PC-9 (cell line): Measurements from ENCODE around the gene RET. TPM values are rescaled to one million over a fixed set of nuclear protein-coding genes. Genes with fewer than 3 reads are reported as not detected.

Experiments
- BruUV-seq: library from RNA; stranded (reverse); fragments of 400-500 nt; replicated peaks from 2 replicates; lab custom pipeline; 2021; lab: Mats Ljungman, UMichigan
- CTCF ChIA-PET: fragments of 300-600 bp; sonication (Branson Sonifier 250); formaldehyde crosslinking; loops from one replicate; lab custom pipeline; 2022; ENCODE audit warnings: antibody characterized with exemption; lab: Charles Lee
- POLR2A ChIA-PET: fragments of 300-600 bp; sonication (Branson Sonifier 250); formaldehyde crosslinking; loops from one replicate; lab custom pipeline; 2022; ENCODE audit warnings: antibody characterized with exemption; ENCODE audit not compliant: unreplicated experiment; lab: Charles Lee
- DNase-seq, 2 experiments: peaks; one replicate each; pipeline versions ENCODE4 v3.0.0 to v3.0.0-alpha.2; 2015 to 2022; ENCODE audit warnings: mixed read lengths in 1 of 2
- H2AFZ ChIP-seq: fragments of 200-600 bp; sonication (generic); 2 replicates; pipeline ENCODE4 v1.8.1; 2017; ENCODE audit warnings: antibody characterized with exemption
- H3F3A ChIP-seq: fragments of 200-600 bp; sonication (generic); 2 replicates; pipeline ENCODE4 v1.8.1; 2017; ENCODE audit warnings: antibody characterized with exemption, mild to moderate bottlenecking, low read depth; ENCODE audit not compliant: insufficient read depth
- H3K27ac ChIP-seq: fragments of 200-600 bp; sonication (generic); 2 replicates; pipeline ENCODE4 v1.6.1; 2016; ENCODE audit warnings: mixed run types
- H3K27me3 ChIP-seq: fragments of 200-600 bp; sonication (generic); 2 replicates; pipeline ENCODE4 v1.6.1; 2016; ENCODE audit warnings: low read depth, mixed run types; ENCODE audit not compliant: insufficient read depth
- H3K36me3 ChIP-seq: fragments of 200-600 bp; sonication (generic); 2 replicates; pipeline ENCODE4 v1.6.1; 2016; ENCODE audit warnings: low read depth, mixed run types
- H3K4me1 ChIP-seq: fragments of 200-600 bp; sonication (generic); replicated peaks from 2 replicates; pipeline ENCODE4 v1.6.1; 2016; ENCODE audit warnings: mixed run types; ENCODE audit not compliant: insufficient read depth
- H3K4me2 ChIP-seq: fragments of 200-600 bp; sonication (generic); 2 replicates; pipeline ENCODE4 v1.6.1; 2017; ENCODE audit warnings: mixed run types
- H3K4me3 ChIP-seq: fragments of 200-600 bp; sonication (generic); 2 replicates; pipeline ENCODE4 v1.6.1; 2016; ENCODE audit warnings: mixed run types
- H3K79me2 ChIP-seq: fragments of 200-600 bp; sonication (generic); 2 replicates; pipeline ENCODE4 v1.6.1; 2017; ENCODE audit warnings: low read depth, mixed run types
- H3K9me2 ChIP-seq: fragments of 200-600 bp; sonication (generic); 2 replicates; pipeline ENCODE4 v1.8.1; 2017; ENCODE audit warnings: mild to moderate bottlenecking; ENCODE audit not compliant: insufficient read depth
- H3K9me3 ChIP-seq: fragments of 200-600 bp; sonication (generic); 2 replicates; pipeline ENCODE4 v1.8.1; 2016; ENCODE audit warnings: low read depth; ENCODE audit not compliant: insufficient read depth
- H4K20me1 ChIP-seq: fragments of 200-600 bp; sonication (generic); 2 replicates; pipeline ENCODE4 v1.8.1; 2017; ENCODE audit not compliant: insufficient read depth
- CTCF ChIP-seq: fragments of 200-600 bp; sonication (generic); conservative IDR thresholded peaks from 2 replicates; pipeline ENCODE4 v1.6.1; 2017; ENCODE audit warnings: mixed run types, antibody characterized with exemption, mild to moderate bottlenecking, moderate library complexity
- EZH2 ChIP-seq: fragments of 200-600 bp; sonication (generic); IDR thresholded peaks from 2 replicates; pipeline ENCODE4 v1.8.0; 2017; ENCODE audit warnings: antibody characterized with exemption, low read depth
- intact Hi-C: fragments of 100-400 bp; cut with micrococcal nuclease; formaldehyde crosslinking; loops from one replicate; pipeline ENCODE4 v1.10.0; 2022; ENCODE audit not compliant: unreplicated experiment
- total RNA-seq: library from RNA; stranded (reverse); gene quantifications from 2 replicates; pipeline ENCODE4 v1.2.3, GENCODE V29; 2021

RET gene
- total RNA-seq, 1 experiment from 2014 or later, result not detected

- Histone ChIP-seq H3K9me3 (no peaks in the 10 kb centered on the region), H3K4me3 (no peak overlapping the region), H3K27me3 (0 out of 2 replicates have a peak, but pooled peaks cover 15% of the 10 kb centered on the region), H3K79me2 (no peaks in the 10 kb centered on the region), H2AFZ (no peak overlapping the region), H3K36me3 (no peaks in the 10 kb centered on the region), H4K20me1 (no peaks in the 10 kb centered on the region), H3F3A (no peaks in the 10 kb centered on the region), H3K27ac (no peak overlapping the region), H3K9me2 (no peaks in the 10 kb centered on the region), H3K4me1 (no peaks in the 10 kb centered on the region), H3K4me2 (no peak overlapping the region)
- no peak for TF ChIP-seq CTCF
- no peak for TF ChIP-seq EZH2
- BruUV-seq, result no TSS peak
- DNase-seq, result no peak
- ChIA-PET POLR2A (no interaction called here), CTCF (no interaction called here)
- intact Hi-C loops, result no loop called here
Observed at GRCh38 chr10:43058716-43059335, 18.0 kb upstream of the RET start.

- Histone ChIP-seq H2AFZ (no peak overlapping the region), H3K9me2 (no peaks in the 10 kb centered on the region), H3K27me3 (0 out of 2 replicates have a peak, but pooled peaks cover 15% of the 10 kb centered on the region), H3K4me1 (no peaks in the 10 kb centered on the region), H3K4me2 (no peak overlapping the region), H3K79me2 (no peaks in the 10 kb centered on the region), H3K4me3 (no peak overlapping the region), H3F3A (no peaks in the 10 kb centered on the region), H3K27ac (no peak overlapping the region), H3K9me3 (no peaks in the 10 kb centered on the region), H4K20me1 (no peaks in the 10 kb centered on the region), H3K36me3 (no peaks in the 10 kb centered on the region)
- intact Hi-C loops, result no loop called here
- CTCF ChIA-PET, result no interaction called here
- DNase-seq, result no peak
- no TSS peak for BruUV-seq
- POLR2A ChIA-PET, result no interaction called here
- TF ChIP-seq EZH2 (no peak), CTCF (no peak)
Observed at GRCh38 chr10:43059336-43059720, 17.5 kb upstream of the RET start.

- Histone ChIP-seq H3K4me1 (no peaks in the 10 kb centered on the region), H4K20me1 (no peaks in the 10 kb centered on the region), H2AFZ (no peak overlapping the region), H3K79me2 (no peaks in the 10 kb centered on the region), H3K27ac (no peak overlapping the region), H3K9me2 (no peaks in the 10 kb centered on the region), H3F3A (no peaks in the 10 kb centered on the region), H3K9me3 (no peaks in the 10 kb centered on the region), H3K36me3 (no peaks in the 10 kb centered on the region), H3K27me3 (0 out of 2 replicates have a peak, but pooled peaks cover 15% of the 10 kb centered on the region), H3K4me3 (no peak overlapping the region), H3K4me2 (no peak overlapping the region)
- POLR2A ChIA-PET, result no interaction called here
- intact Hi-C loops, result no loop called here
- no peak for DNase-seq
- TF ChIP-seq EZH2 (no peak), CTCF (no peak)
- CTCF ChIA-PET, result no interaction called here
- no TSS peak for BruUV-seq
Observed at GRCh38 chr10:43059828-43060227, 17.0 kb upstream of the RET start.
